ENCODE results near the gene ASAP2. TPM values are rescaled to one million over a fixed set of nuclear protein-coding genes. Genes with fewer than 3 reads are reported as not detected.

The ASAP2 gene
- total and polyA plus RNA-seq, 9 of the 15 experiments (the other 6 are each of a cell fraction or from before 2014, with no cell fraction given): 0.06 to 4.3 (median 3.1) TPM

- POLR2A ChIA-PET: no interaction called here
These were observed 102.5 kb downstream of the ASAP2 start for GRCh38 chr2:9309147-9309546.

More at GRCh38 chr2:9309147-9309546, 102.5 kb downstream of the ASAP2 start:
- Histone ChIP-seq H3K9me1 (ENCODE audit: control insufficient read depth, insufficient read depth, low read length) (no peaks in the 10 kb centered on the region), H3K4me3 (no peak overlapping the region), H2AFZ (ENCODE audit: low read depth, low read length) (no peak overlapping the region), H3K36me3 (ENCODE audit: control insufficient read depth, insufficient read depth, low read length) (no peaks in the 10 kb centered on the region), H4K20me1 (replicated peaks; ENCODE audit: control insufficient read depth, insufficient read depth, low read length) (no peaks in the 10 kb centered on the region; the same call in 1 of the 2 replicates), H3K79me2 (ENCODE audit: control insufficient read depth, insufficient read depth, low read length) (no peaks in the 10 kb centered on the region), H3K9ac (ENCODE audit: insufficient read depth in 1 of 2, low read depth in 2 of 2, low read length in 2 of 2) (no peak overlapping the region), H3K4me1 (replicated peaks in 1 of 2; ENCODE audit: control insufficient read depth in 2 of 2, insufficient read depth in 2 of 2, low read length in 2 of 2) (peaks cover 3 to 4% of the 10 kb centered on the region in 2 experiments; a peak in 3 of 5 replicates), H3K27ac (ENCODE audit: extremely low read depth, low read depth, low read length) (no peak overlapping the region), H3K4me2 (ENCODE audit: insufficient read depth, low read length) (no peak overlapping the region), H3K27me3 (ENCODE audit: control insufficient read depth in 2 of 2, insufficient read depth in 2 of 2, low read length in 2 of 2) (peaks cover 6 to 44% of the 10 kb centered on the region in 2 experiments), H3K9me3 (replicated peaks; ENCODE audit: control insufficient read depth, insufficient read depth, low read depth, low read length) (no peaks in the 10 kb centered on the region)
- intact Hi-C loops (cut with micrococcal nuclease): no loop called here
- BruUV-seq (replicated peaks): no TSS peak
- CTCF ChIA-PET (ENCODE audit: low intra/inter-chr PET ratio): no interaction called here
- no peak for FAIRE-seq
- peak; percentile 24; the same call in 1 of the 3 replicates for ATAC-seq
- no peak for TF ChIP-seq DPF2 (IDR thresholded peaks at IDR 0.05)
- no peak for TF ChIP-seq CBX3 (IDR thresholded peaks at IDR 0.05; ENCODE audit: borderline replicate concordance in 1 of 2, low read length in 2 of 2)
- TF ChIP-seq ZNF561 (CRISPR knock-in tag; conservative IDR thresholded peaks at IDR 0.05): no peak
- peak; percentile 67; the same call in 1 of the 2 replicates for TF ChIP-seq ATF3 (IDR thresholded peaks at IDR 0.05)
- TF ChIP-seq ATF3 (CRISPR knock-in tag; conservative IDR thresholded peaks at IDR 0.05): no peak
- TF ChIP-seq NR4A1 (CRISPR knock-in tag; IDR thresholded peaks at IDR 0.05): no peak
- TF ChIP-seq NR4A1 (tag; IDR thresholded peaks at IDR 0.05): no peak
- peak; percentile 26; the same call in 1 of the 2 replicates for TF ChIP-seq C11orf30 (IDR thresholded peaks at IDR 0.05; ENCODE audit: low read depth)
- no peak for TF ChIP-seq POLR2G (IDR thresholded peaks at IDR 0.05; ENCODE audit: low read depth, low read length)
- peak; percentile 17; the same call in 1 of the 2 replicates for TF ChIP-seq CEBPB (tag; IDR thresholded peaks at IDR 0.05)
- no peak for TF ChIP-seq POLR2A (conservative IDR thresholded peaks at IDR 0.05)
- TF ChIP-seq MAFG (tag; conservative IDR thresholded peaks at IDR 0.05): peak; percentile 52
- TF ChIP-seq ZNF655 (CRISPR knock-in tag; IDR thresholded peaks at IDR 0.05): no peak
- TF ChIP-seq MAFK (IDR thresholded peaks at IDR 0.05; ENCODE audit: low read length): no peak
- TF ChIP-seq NRF1 (conservative IDR thresholded peaks at IDR 0.05 in 1 of 2, IDR thresholded peaks at IDR 0.05 in 1 of 2): peak; percentile 35 to 48; a peak in 3 of 4 replicates
- no peak for TF ChIP-seq JUNB (CRISPR knock-in tag; conservative IDR thresholded peaks at IDR 0.05)
- TF ChIP-seq ZNF586 (CRISPR knock-in tag; conservative IDR thresholded peaks at IDR 0.05): no peak
- TF ChIP-seq ZNF668 (CRISPR knock-in tag; IDR thresholded peaks at IDR 0.05): no peak
- no peak for TF ChIP-seq FOXJ2 (tag; IDR thresholded peaks at IDR 0.05)
- no peak for TF ChIP-seq ZNF253 (CRISPR knock-in tag; conservative IDR thresholded peaks at IDR 0.05)
- TF ChIP-seq NFE2 (IDR thresholded peaks at IDR 0.05; ENCODE audit: low read depth): peak; percentile 53
- no peak for TF ChIP-seq ZNF121 (CRISPR knock-in tag; conservative IDR thresholded peaks at IDR 0.05)
- WGBS (ENCODE audit: insufficient coverage, low coverage, missing lambda C conversion rate): 30% methylated on average over 9 of the region's 9 CpGs
- no peak for DNase-seq (ENCODE audit: extremely low read depth in 1 of 4, low spot score in 3 of 4)
- in situ Hi-C loops (cut with MboI): no loop called here
